ENCODE data around the gene RABEP2.
A peak's percentile ranks its signal among the peaks of the same experiment; 100 is the strongest.

GRCh38 chr16:28901862-28902261, 23.2 kb downstream of the RABEP2 start:
- TF ChIP-seq CTCF (IDR thresholded peaks at IDR 0.05 in 8 of 11, conservative IDR thresholded peaks at IDR 0.05 in 3 of 11) (no peak), POLR2AphosphoS5 (IDR thresholded peaks at IDR 0.05) (peak in 1 of 3 donors; percentile 37), POLR2A (IDR thresholded peaks at IDR 0.05) (no peak)
